GM19372 (cell line): ENCODE results near the gene PPFIBP1.
"Not testable (repeated sequence)": the region's sequence is repeated elsewhere in the genome, so short reads cannot be mapped to it uniquely, and the experiment has no call there.

Source experiments
- ATAC-seq: cut with Tn5 transposase; IDR thresholded peaks from one replicate; pipeline ENCODE4 v1.9.1; 2021; ENCODE audit warnings: mild to moderate bottlenecking, low read depth, moderate library complexity; ENCODE audit not compliant: unreplicated experiment

The PPFIBP1 gene

GRCh38 chr12:27696293-27696652, 172.3 kb downstream of the PPFIBP1 start, which contains the start of gene REP15:
REP15 (plus strand) TSS chr12:27696447; CDS start chr12:27696563, 116 bp downstream.
- no peak for ATAC-seq

GRCh38 chr12:27696864-27697564, 173.0 kb downstream of the PPFIBP1 start:
- no peak for ATAC-seq

- peak; percentile 95 for ATAC-seq
These were observed 179.9 kb downstream of the PPFIBP1 start for GRCh38 chr12:27703720-27704452.

GRCh38 chr12:27705263-27705662, 181.3 kb downstream of the PPFIBP1 start:
- ATAC-seq = no peak

GRCh38 chr12:27707216-27707615, 183.2 kb downstream of the PPFIBP1 start:
- no peak for ATAC-seq

GRCh38 chr12:27709212-27709931, 185.4 kb downstream of the PPFIBP1 start:
- no peak for ATAC-seq

GRCh38 chr12:27709932-27710591, 186.1 kb downstream of the PPFIBP1 start:
- ATAC-seq = peak; percentile 39

- peak; percentile 94 for ATAC-seq
These were observed 186.7 kb downstream of the PPFIBP1 start, which contains the start of gene MRPS35 for GRCh38 chr12:27710592-27711316. MRPS35 (plus strand) TSS chr12:27710832; CDS start chr12:27710844, 12 bp downstream.

- ATAC-seq = peak; percentile 3
These were observed 187.3 kb downstream of the PPFIBP1 start for GRCh38 chr12:27711317-27711682.

- ATAC-seq = no peak
These were observed 188.0 kb downstream of the PPFIBP1 start for GRCh38 chr12:27711967-27712366.

- no peak for ATAC-seq
These were observed 199.2 kb downstream of the PPFIBP1 start for GRCh38 chr12:27723212-27723611.

GRCh38 chr12:27730097-27730588, 206.1 kb downstream of the PPFIBP1 start:
- ATAC-seq = no peak

- ATAC-seq = no peak
These were observed 208.3 kb downstream of the PPFIBP1 start for GRCh38 chr12:27732281-27732680.

- ATAC-seq = peak; percentile 71
These were observed 209.1 kb downstream of the PPFIBP1 start for GRCh38 chr12:27733052-27733656.

- no peak for ATAC-seq
These were observed 209.8 kb downstream of the PPFIBP1 start for GRCh38 chr12:27733791-27734190.

- not testable (repeated sequence) for ATAC-seq
These were observed 210.3 kb downstream of the PPFIBP1 start for GRCh38 chr12:27734321-27734720.

- no peak for ATAC-seq
These were observed 219.6 kb downstream of the PPFIBP1 start for GRCh38 chr12:27743601-27744000.
